NCI-H524 (cell line): ENCODE results near the gene CAP1.
"Not testable (repeated sequence)": the region's sequence is repeated elsewhere in the genome, so short reads cannot be mapped to it uniquely, and the experiment has no call there.

Source experiments
- DNase-seq, 2 experiments: peaks; one replicate each; lab custom pipeline; 2025; lab: John Stamatoyannopoulos, UW

Gene CAP1

GRCh38 chr1:40032240-40032891 lies 8.2 kb upstream of the CAP1 start:
- DNase-seq, result peak in 1 of 2 experiments; percentile 45

DNA sequence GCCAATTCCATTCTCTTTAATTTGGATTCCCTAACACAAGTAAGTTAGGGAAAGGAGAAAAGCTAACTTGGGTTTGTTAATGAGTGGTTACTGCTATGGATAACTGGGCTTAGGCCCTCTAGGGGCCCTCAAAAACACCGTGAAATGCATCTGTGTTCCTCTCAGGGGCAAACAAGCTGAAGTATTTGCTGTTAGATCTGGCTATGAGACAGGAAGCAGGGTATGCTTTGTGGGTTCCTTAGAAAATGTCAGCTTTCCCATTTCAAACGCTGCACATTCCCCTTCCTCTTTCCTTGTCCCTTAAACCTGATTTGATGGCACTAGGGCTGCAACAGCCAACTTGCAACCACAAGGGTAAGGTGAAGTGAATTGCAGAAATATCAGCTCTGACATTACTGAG lies 5.7 kb upstream of the CAP1 start:
- DNase-seq, result no peak

GRCh38 chr1:40036574-40036973 lies 4.0 kb upstream of the CAP1 start:
- no peak for DNase-seq

DNA sequence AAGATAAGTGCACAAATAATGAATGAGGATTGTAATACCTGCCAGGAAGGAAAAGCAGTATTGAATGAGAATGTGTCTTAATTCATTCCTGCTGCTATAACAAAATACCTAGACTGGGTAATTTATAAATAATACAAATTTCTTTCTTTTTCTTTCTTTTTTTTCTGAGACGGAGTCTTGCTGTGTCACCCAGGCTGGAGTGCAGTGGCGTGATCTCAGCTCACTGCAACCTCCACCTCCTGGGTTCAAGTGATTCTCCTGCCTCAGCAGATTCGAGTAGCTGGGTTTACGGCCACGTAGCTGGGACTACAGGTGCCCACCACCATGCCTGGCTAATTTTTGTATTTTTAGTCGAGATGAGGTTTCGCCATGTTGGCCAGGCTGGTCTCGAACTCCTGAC lies 3.3 kb upstream of the CAP1 start:
- DNase-seq, result not testable (repeated sequence)

DNA sequence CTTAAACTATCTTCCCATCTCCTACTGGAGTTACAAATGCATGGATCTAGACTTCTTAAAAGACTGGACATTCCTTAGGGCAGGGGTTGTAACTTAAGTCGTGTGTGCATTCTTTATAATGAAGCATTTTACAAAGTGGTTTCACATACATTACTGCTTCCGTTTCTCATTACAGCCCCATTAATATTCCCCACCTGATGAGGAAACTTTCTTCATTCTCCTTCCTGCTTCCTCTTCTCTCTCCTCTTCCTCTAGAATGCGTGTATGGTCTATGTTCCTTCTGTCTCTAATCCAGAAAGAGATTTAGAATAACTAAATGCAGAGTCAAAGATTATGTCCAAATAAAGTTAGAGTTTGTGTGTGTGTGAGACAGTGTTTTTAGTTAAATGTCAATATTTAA lies 1.8 kb upstream of the CAP1 start:
- no peak for DNase-seq

- peak in 1 of 2 experiments; percentile 19 for DNase-seq
These were observed 1.2 kb upstream of the CAP1 start for GRCh38 chr1:40039245-40039756.

DNA sequence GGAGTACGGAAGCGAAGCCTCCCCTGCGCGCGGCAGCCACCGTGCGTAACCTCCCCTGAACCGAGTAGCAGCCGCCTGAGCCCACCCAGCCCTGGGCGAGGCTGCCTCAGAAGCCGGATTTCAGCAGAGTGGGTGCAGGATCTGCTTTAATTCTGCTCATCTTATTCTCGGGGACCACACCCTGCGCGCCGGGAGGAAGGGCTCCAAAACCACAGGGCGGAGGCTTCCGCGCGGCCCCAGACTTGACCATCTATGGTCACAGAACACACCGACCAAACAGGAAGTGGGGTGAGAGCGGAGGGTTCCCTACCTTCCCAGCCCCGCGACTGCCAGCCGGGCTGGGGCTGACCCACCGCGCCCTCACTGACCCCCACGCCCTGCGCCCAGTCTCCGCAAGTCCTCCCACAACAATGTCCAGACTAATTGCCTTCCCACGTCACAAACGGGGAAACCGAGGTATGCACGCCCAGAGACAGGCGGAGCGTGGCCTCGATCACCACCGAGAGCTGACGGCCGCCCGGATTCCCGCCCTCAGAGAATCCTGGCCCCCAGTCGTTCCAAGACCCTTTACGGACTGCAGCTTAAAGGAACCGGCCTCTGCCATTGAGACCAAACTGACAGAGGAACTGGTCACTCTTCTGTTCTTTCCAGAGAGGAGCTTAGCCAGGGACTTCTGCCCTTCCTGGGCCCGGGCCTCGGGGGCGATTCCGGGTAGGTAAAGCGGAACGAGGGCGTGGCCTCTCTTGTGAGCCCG lies 595 bp upstream of the CAP1 start:
- DNase-seq, result peak; percentile 33 to 59

- no peak for DNase-seq
These were observed 923 bp downstream of the CAP1 start for GRCh38 chr1:40041466-40041838.

DNA sequence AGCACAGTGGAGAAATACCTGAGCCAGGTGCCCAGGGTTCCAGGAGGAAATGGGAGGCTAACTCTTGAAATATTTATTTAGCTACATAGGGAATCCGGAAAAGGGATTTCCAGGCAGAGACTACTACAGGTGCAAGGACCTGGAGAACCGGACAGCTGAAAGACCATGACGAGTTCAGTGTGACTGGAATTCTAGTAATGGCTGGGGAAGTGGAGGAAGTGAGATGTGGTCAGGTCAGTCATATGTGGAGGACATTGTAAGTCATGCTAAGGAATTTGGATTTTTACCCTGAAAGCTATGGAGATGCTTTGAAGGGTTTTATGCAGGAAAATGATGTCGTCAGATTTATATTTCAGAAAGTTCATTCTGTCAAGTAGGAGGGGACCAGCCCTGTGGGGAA lies 1.8 kb downstream of the CAP1 start:
- no peak for DNase-seq

DNA sequence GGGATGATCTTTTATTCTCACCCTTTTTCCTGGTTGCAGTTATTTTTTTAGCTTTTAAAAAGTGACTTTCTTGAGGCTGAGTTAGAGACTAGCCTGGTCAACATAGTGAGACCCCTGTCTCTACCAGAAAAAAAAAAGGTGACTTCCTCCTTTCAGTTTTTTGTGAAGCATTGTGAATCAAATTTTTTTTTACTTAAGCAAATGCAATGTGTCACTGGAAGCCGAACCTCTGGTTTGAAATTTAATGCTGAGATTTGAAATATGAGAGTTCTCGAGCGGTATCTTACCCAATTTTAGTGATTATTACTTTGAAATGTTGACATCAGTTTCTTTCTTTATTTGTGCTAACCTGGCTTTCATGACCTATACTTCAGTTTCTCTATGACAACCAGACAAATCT lies 3.6 kb downstream of the CAP1 start:
- no peak for DNase-seq

DNA sequence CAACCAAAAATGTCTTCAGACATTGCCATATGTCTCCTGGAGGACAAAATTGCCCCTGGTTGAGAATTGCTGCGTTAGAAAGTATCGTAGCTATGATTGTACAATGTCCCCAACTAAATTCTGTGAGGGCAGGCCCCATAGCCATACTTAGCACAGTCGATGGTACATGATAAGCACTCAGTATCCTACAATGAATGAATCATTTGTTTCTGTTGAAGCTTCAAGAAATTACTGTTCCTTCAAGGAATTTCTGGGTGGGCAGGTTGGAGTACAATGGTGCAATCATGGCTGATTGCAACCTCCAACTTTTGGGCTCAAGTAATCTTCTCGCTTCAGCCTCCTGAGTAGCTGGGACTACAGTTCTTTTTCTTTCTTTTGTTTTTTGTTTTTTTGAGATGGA lies 4.7 kb downstream of the CAP1 start:
- no peak for DNase-seq

- DNase-seq, result no peak
These were observed 5.2 kb downstream of the CAP1 start for GRCh38 chr1:40045766-40046165.

GRCh38 chr1:40047276-40047675 lies 6.7 kb downstream of the CAP1 start:
- DNase-seq, result no peak

GRCh38 chr1:40047769-40048168 lies 7.2 kb downstream of the CAP1 start:
- DNase-seq, result no peak

GRCh38 chr1:40049725-40050124 lies 9.2 kb downstream of the CAP1 start:
- DNase-seq, result no peak

- DNase-seq, result no peak
These were observed 10.3 kb downstream of the CAP1 start for GRCh38 chr1:40050863-40051262.

GRCh38 chr1:40053138-40053887 lies 12.8 kb downstream of the CAP1 start:
- no peak for DNase-seq

DNA sequence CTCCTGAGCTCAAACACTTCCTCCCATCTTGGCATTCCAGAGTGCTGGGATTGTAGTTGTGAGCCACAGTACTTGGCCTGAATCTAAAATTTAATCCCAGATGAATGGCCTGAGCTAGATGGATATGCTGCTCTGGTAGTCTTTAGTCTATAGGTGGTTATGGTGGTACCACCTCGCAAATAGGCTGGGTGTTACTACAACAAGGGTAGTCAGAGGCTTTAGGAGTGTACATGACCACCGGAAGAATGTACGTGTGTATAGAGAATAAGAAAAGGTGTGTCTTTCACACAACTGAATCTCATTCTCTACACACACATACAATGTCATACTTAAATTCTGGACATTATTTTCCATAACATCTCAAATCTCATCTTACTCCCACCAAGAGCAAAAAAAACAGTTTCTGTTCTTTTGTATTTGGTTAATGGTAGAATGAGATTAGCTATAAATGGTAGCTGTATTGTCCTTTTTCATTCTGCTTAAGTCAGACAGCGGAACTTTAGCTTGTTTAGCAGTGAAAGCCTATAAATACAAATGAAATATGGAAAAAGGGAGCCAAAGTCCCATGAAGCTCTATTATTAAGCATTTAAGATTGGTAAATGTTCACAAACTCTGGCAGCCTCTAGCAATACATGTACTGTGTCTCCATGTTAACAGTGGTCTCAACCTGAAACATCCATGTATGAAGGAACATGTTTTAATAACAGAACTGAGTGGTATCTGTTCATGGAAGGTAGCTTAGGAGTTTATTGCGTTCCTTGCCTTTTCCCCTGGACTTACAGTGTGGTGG lies 16.2 kb downstream of the CAP1 start:
- no peak for DNase-seq

GRCh38 chr1:40057310-40058030 lies 16.9 kb downstream of the CAP1 start:
- DNase-seq, result no peak

- no peak for DNase-seq
These were observed 17.5 kb downstream of the CAP1 start for GRCh38 chr1:40058097-40058452.
